ENCODE results near the gene IFNG.

DNA sequence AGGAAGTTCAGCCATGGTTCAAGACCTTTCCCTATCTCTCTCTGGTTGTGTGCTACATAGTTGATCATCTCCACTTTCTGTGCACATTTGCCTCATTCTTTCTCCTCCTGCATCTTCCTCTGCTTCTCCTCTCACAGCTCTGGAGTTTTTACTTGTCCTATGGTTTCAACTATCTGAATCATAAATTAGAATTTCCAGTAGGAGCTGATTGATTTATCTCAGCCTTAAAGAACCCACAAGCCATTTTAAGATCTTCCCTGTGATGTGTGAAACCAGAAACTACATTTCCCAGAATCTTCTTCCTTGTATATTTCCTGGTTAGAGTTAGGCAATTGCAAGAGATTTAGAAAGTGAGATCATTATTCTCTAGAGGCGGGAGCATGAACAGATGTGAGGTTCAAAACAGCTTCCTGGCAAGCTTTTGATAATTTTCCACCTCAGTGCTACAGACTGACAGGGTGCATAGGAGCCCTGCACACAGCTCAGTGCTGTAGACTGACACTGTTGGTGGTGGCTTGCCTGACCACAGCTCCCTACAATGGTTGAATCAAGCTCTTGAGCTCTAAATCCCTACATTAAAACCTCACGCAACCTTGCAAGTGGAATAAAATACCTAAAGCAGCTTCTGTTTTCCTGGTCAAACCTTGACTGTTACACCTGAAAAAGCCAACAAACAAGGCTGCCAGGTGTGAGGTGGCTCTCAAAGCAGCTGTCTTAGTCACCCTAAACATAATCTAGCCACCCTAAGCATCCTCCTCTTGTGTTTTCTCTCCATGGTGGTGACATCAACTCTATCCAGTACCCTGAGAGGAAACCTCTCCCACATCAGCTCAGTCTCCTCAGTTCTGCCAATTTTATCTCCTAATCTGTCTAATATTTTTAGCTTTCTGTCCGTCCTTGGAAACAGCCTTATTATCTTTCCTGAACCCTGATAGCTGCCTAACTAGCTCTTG is 21.5 kb upstream of the IFNG start:
- TF ChIP-seq POLR2AphosphoS5 (IDR thresholded peaks at IDR 0.05) = no peak
- TF ChIP-seq, protein P1, sequence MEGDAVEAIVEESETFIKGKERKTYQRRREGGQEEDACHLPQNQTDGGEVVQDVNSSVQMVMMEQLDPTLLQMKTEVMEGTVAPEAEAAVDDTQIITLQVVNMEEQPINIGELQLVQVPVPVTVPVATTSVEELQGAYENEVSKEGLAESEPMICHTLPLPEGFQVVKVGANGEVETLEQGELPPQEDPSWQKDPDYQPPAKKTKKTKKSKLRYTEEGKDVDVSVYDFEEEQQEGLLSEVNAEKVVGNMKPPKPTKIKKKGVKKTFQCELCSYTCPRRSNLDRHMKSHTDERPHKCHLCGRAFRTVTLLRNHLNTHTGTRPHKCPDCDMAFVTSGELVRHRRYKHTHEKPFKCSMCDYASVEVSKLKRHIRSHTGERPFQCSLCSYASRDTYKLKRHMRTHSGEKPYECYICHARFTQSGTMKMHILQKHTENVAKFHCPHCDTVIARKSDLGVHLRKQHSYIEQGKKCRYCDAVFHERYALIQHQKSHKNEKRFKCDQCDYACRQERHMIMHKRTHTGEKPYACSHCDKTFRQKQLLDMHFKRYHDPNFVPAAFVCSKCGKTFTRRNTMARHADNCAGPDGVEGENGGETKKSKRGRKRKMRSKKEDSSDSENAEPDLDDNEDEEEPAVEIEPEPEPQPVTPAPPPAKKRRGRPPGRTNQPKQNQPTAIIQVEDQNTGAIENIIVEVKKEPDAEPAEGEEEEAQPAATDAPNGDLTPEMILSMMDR (IDR thresholded peaks at IDR 0.05; ENCODE audit: poor library complexity, severe bottlenecking) = no peak
- TF ChIP-seq EZH2 (IDR thresholded peaks at IDR 0.05; ENCODE audit: borderline replicate concordance, insufficient read depth, low read length, poor library complexity, severe bottlenecking) = no peak
